HUDEP-2 (cell line): ENCODE measurements around the gene SLC23A3.
A peak's percentile ranks its signal among the peaks of the same experiment; 100 is the strongest.

ENCODE experiments used
- DNase-seq, 76 experiments: peaks; one replicate each; lab custom pipeline; 2025; ENCODE audit not compliant: unreplicated experiment in 76 of 76; lab: John Stamatoyannopoulos, UW

SLC23A3 gene

GRCh38 chr2:219176818-219177551, 7.2 kb upstream of the SLC23A3 start, which contains the start of gene CNPPD1:
Gene CNPPD1 (minus strand): TSS chr2:219176925. CDS start chr2:219176828, 97 bp downstream.
- peak in 73 of 76 experiments; percentile 6 to 86 (median 76) for DNase-seq

- DNase-seq = peak in 19 of 76 experiments; percentile 8 to 51 (median 32)
These were observed 6.3 kb upstream of the SLC23A3 start for GRCh38 chr2:219175928-219176817.

GRCh38 chr2:219175486-219175885, 5.7 kb upstream of the SLC23A3 start:
- DNase-seq = no peak

- no peak for DNase-seq
These were observed 5.0 kb upstream of the SLC23A3 start for GRCh38 chr2:219174801-219175200.

- no peak for DNase-seq
These were observed 4.3 kb upstream of the SLC23A3 start for GRCh38 chr2:219174146-219174545.

- DNase-seq = no peak
These were observed 3.3 kb upstream of the SLC23A3 start for GRCh38 chr2:219173176-219173575.

GRCh38 chr2:219172231-219173154, 2.7 kb upstream of the SLC23A3 start:
- DNase-seq = peak in 1 of 76 experiments; percentile 4

- peak in 29 of 76 experiments; percentile 2 to 46 (median 19) for DNase-seq
These were observed 1.4 kb upstream of the SLC23A3 start for GRCh38 chr2:219171231-219171651.

GRCh38 chr2:219168932-219169331, 897 bp downstream of the SLC23A3 start:
- no peak for DNase-seq

- DNase-seq = peak in 50 of 76 experiments; percentile 3 to 77 (median 32)
These were observed 1.3 kb downstream of the SLC23A3 start for GRCh38 chr2:219168526-219168925.

- DNase-seq = no peak
These were observed 1.8 kb downstream of the SLC23A3 start for GRCh38 chr2:219167997-219168396.

GRCh38 chr2:219165058-219165911, 4.5 kb downstream of the SLC23A3 start:
- DNase-seq = peak in 1 of 76 experiments; percentile 2

- DNase-seq = no peak
These were observed 6.7 kb downstream of the SLC23A3 start for GRCh38 chr2:219163156-219163555.

GRCh38 chr2:219161097-219161496, 8.7 kb downstream of the SLC23A3 start:
- DNase-seq = no peak

- peak; percentile 29 to 99 (median 90) for DNase-seq
These were observed 9.4 kb downstream of the SLC23A3 start, which contains the start of gene NHEJ1 for GRCh38 chr2:219160186-219161017. Gene NHEJ1 (minus strand): TSS chr2:219160815. CDS start chr2:219158362, 2,453 bp downstream.

- DNase-seq = peak in 1 of 76 experiments; percentile 30
These were observed 10.1 kb downstream of the SLC23A3 start for GRCh38 chr2:219159771-219160185.

- no peak for DNase-seq
These were observed 11.2 kb downstream of the SLC23A3 start for GRCh38 chr2:219158586-219158985.

GRCh38 chr2:219158025-219158424, 11.8 kb downstream of the SLC23A3 start:
- peak in 2 of 76 experiments; percentile 1 to 2 for DNase-seq
